GM12873 (cell line): ENCODE measurements around the gene FLOT1.

Experiments
- TF ChIP-seq, protein P1 (sequence below): IDR thresholded peaks from 2 replicates; pipeline ENCODE4 v1.5.1; 2012; ENCODE audit warnings: low read depth, mild to moderate bottlenecking, moderate library complexity, low read length, control low read depth; ENCODE audit not compliant: insufficient read depth; ENCODE audit errors: missing control alignments

FLOT1 gene

GRCh38 chr6:30754631-30755030 is 12.1 kb upstream of the FLOT1 start:
- TF ChIP-seq, protein P1, sequence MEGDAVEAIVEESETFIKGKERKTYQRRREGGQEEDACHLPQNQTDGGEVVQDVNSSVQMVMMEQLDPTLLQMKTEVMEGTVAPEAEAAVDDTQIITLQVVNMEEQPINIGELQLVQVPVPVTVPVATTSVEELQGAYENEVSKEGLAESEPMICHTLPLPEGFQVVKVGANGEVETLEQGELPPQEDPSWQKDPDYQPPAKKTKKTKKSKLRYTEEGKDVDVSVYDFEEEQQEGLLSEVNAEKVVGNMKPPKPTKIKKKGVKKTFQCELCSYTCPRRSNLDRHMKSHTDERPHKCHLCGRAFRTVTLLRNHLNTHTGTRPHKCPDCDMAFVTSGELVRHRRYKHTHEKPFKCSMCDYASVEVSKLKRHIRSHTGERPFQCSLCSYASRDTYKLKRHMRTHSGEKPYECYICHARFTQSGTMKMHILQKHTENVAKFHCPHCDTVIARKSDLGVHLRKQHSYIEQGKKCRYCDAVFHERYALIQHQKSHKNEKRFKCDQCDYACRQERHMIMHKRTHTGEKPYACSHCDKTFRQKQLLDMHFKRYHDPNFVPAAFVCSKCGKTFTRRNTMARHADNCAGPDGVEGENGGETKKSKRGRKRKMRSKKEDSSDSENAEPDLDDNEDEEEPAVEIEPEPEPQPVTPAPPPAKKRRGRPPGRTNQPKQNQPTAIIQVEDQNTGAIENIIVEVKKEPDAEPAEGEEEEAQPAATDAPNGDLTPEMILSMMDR: no peak

GRCh38 chr6:30752157-30752927 is 9.9 kb upstream of the FLOT1 start:
- TF ChIP-seq, protein P1: no peak

- TF ChIP-seq, protein P1: no peak
Measured at GRCh38 chr6:30750379-30750668, 7.8 kb upstream of the FLOT1 start.

DNA sequence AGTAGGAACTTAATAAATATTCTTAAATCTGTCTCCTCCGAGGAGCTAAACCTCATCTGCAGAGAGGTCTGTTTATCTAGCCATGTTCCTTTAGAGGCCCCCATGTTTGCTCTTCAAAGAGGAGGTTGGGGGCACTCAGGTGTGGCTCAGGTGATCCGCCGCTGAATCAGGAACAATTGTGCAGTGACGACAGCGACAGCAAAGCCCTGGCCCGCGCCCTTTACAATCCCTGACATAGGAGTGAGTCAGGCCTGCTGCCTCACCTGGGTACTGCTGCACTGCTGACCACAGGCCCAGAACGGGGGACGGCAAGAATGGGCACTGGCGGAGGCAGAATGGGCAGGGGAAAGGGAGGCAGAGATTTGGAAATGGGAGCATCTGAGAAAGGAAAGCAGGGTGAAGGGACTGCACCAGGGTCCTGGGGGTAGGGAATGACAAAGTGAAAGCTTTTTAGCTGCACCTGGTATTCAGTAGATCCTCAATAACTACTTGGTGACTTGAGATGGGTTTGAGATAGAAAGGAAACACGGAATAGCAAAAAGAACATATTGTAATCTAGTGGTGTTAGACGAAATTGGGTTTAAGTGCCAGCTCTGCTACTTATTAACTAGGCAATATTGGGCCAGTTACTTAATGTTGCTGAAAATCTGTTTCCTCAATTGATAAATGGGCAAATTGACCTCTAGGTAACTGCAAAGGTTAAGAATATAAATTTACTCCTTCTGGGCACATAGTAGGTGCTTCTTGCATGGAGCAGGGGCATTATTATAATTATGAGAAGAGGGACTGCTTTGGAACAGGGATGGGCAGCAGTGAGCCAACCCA is 7.3 kb upstream of the FLOT1 start:
- TF ChIP-seq, protein P1: no peak

DNA sequence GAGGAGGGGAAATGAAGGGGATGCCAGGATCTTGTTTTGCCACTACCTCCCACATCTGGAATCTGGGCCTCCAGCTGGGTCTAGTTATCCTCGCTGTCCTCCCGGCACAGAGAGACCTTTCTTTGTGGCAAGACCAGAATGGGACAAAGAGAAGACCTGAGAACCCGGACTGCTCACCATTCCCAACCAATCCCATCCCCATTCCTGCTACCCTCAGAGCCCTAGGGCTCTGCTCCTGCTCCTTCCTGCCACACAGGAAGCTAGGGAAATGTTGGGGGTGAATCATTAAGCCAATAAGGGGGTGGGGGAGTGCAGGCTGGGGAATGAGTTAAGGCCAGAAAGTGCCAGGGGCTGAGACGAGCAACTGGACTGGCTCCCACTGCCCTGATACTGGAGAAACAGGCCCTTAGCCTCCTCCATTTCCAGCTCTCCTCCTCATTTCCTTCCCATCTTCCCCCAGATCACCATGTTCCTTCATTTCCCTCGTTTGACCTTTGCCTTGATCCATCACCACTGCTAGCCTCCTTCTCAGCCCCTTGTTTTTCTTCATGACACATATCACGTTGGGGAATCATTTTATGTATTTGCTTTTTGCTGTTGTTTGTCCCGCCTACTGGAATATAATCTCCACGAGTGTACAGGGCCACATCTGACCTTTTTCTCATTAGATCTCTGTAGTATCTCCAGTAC is 6.5 kb upstream of the FLOT1 start:
- TF ChIP-seq, protein P1: no peak

- TF ChIP-seq, protein P1: no peak
Measured at GRCh38 chr6:30747902-30748769, 5.6 kb upstream of the FLOT1 start.

- TF ChIP-seq, protein P1: no peak
Measured at GRCh38 chr6:30747300-30747687, 4.8 kb upstream of the FLOT1 start.
